ENCODE results near the gene PATE1.
"Not testable (repeated sequence)": the region's sequence is repeated elsewhere in the genome, so short reads cannot be mapped to it uniquely, and the experiment has no call there.

The PATE1 gene, protein sequence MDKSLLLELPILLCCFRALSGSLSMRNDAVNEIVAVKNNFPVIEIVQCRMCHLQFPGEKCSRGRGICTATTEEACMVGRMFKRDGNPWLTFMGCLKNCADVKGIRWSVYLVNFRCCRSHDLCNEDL

GRCh38 chr11:125745979-125746378, at the start of gene PATE1:
PATE1 (plus strand) TSS chr11:125746279; CDS start chr11:125746305, 26 bp downstream.
- no peak for DNase-seq

GRCh38 chr11:125701018-125701610, 45.0 kb upstream of the PATE1 start:
- no peak for DNase-seq

- DNase-seq: no peak
Measured at GRCh38 chr11:125701858-125702621, 44.0 kb upstream of the PATE1 start.

DNA sequence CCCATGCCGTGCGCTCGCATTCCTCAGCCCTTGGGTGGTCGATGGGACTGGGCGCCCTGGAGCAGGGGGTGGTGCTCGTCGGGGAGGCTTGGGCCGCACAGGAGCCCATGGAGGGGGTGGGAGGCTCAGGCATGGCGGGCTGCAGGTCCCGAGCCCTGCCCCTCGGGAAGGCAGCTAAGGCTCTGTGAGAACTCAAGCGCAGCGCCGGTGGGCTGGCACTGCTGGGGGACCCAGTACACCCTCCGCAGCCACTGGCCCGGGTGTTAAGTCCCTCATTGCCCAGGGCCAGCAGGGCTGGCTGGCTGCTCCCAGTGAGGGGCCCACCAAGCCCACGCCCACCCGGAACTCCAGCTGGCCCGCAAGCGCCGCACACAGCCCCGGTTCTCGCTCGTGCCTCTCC, 41.4 kb upstream of the PATE1 start:
- DNase-seq: not testable (repeated sequence)

DNA sequence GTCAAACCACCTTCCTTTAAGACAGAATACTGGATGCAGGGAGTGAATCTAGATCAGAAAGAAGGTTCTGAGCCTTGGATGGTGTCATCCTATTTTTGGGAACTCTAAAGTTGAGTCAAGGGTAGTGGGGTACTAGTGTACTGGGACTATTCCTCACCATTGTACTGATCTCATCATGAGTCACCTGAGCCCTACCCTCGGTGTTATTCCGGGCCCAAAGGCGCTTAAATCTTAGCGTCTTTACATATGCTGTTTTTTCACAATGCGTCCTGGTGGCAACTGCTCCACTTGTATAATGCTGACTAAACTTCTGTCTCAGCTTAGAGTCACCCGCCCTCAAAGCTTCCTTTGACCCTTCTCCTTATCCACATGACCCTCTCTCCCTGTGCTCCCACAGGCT, 25.3 kb upstream of the PATE1 start:
- DNase-seq: no peak

GRCh38 chr11:125724125-125724524, 22.0 kb upstream of the PATE1 start:
- DNase-seq: no peak

DNA sequence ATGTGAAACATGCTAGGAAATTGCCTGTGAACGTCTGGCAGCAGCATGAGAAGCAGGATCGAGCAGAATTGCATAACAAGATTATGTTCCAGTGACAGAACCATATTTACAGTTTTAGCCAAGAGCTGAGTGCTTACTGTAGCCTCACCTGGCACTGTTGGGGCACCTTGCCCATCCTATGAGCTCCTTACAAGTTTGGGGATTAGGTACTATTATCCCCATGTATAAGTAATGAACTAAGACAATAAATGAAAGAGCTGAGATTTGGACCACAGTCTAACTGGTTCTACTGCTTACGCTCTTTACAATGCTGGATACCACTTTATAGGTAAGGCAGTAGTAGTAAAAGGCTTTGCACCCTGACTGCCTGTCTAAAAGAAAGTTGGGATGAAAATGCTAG, 17.1 kb upstream of the PATE1 start:
- DNase-seq: no peak

GRCh38 chr11:125740617-125741016, 5.5 kb upstream of the PATE1 start:
- DNase-seq: no peak

DNA sequence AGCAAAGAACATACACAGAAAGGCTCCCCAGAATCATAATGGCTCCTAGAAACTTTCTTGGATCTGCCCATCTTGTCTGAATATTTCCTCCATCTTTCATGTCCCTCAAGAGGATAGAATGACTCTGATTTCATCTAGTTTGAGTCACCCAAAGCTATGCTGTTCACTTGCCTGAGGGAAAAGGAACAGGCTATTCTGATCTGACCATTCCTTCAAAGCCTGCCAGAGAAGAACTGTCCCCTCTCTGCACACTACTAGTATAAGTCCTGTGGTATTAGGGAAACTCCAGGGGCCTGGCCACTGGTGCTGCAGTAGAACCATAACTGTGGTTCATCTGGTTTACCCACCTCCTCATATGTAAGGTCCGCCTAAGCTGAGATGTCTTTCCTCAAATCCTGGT, 2.4 kb upstream of the PATE1 start:
- DNase-seq: no peak

DNA sequence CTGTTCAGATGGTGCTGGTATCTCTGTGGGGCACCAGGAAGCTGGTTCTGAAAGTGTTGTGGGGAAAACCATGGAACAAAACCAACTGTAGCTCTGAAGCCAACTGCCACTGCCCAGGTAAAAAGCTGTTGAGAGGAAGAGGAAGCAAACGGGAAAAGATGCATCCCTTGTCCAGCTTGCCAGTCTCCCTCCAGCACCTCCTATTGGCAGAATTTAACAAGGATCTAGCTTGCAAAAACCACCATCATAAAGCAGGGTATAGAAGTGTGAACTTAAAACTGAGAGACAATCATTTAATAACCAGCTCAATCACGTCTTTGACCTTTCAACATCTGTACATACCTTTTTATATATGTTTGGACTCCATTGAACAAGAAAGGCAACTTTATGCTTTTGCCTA, 4.5 kb downstream of the PATE1 start:
- no peak for DNase-seq

DNA sequence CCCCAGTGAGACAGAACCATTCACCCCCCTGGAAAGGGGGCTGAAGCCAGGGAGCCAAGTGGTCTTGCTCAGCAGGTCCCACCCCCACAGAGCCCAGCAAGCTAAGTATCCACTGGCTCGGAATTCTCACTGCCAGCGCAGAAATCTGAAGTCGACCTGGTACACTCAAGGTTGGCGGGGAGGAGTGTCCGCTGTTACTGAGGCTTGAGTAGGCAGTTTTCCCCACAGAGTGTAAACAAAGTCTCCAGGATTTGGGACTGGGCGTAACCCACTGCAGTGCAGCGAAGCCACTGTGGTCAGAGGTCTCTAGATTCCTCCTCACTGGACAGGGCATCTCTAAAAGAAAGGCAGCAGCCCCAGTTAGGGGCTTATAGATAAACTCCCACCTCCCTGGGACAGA, 10.0 kb downstream of the PATE1 start:
- DNase-seq: no peak

DNA sequence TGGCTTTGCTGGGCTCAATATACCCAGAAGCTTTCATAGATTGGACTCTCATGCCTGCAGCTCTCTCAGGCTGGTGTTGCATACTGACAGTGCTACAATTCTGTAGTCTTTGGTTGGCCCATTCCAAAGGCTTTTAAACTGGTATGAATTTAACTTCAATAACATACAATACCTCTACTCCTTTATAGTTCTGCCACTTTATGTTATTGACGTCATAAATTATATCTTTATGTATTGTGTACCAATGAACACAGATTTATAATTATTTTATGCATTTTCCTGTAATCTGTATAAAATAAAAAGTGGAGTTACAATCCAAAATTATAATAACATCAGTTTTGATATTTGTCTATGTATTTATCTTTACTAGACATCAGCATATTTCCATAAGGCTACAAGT, 16.4 kb downstream of the PATE1 start:
- no peak for DNase-seq

DNA sequence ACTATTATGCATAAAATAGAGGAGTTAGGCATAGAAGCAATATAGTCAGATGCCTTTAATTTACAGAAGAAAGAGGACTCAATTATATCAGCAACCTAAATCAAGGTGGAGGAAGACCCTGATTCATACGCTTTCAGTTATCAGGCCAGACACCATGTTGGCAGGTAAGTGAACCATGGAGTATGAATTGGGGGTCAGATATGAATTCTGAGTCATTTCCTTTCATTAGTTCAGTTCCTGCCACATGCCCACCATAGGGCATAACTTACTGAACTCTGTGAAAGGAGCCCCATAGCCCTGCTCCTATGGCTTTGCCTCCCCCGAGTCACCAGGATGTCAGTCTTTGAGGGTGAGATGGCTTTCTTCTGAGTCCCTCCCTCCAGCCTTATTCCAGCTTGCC, 17.4 kb downstream of the PATE1 start:
- DNase-seq: no peak

DNA sequence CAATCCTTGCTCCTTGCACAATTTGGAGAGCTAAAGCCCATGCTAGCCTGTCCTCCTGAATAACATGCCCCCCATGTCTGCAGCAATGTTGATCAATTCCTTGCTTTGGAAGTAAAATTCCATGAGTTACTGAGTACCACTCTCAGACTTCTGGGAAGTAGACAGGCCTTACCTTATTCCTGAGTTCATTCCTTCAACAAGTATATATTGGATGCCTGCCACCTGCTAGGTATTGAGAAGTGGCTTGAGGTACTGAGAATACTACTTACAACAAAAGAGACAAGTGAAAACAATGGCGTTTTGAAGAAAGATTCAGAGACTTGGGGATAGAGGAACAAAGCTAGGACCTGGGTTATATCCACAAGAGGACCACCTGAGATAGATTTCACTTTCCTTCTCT, 20.2 kb downstream of the PATE1 start:
- DNase-seq: no peak

DNA sequence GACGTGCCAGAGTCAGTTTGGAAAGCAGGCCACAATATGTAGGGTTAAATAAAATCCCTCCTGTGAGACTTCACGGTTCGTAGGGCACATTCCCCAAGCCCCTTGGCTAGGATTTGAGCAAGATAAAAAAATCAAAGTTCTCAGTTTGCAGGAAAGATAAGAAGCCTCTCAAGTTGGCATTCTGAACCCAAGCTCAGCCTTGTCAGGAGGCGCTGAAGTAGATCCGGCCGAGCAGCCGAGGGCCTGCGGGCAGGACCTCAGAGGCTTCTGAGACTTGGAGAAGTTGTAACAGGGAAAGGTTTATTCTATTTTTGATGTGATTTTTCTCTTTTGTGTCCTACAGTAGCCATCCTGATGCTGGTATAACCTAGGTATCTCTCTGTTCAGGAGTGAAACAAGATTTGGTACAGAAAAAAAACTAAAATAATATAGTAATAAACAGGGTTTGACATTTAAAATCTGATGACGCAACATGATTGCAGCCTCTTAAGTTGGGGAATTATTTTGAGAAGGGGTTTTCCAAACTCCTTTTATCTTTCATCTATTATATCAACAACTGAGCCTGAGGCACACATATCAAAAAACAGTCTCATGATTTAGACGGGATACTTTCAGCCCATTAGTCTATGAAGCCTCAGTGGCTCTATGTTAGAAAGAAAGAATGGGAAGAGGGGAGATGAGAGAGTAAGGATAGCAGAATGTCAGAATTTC, 22.4 kb downstream of the PATE1 start:
- DNase-seq: no peak

- DNase-seq: no peak
Measured at GRCh38 chr11:125770583-125770982, 24.5 kb downstream of the PATE1 start.

GRCh38 chr11:125772834-125773505, 26.9 kb downstream of the PATE1 start:
- DNase-seq: no peak

GRCh38 chr11:125773516-125773915, 27.4 kb downstream of the PATE1 start:
- DNase-seq: no peak

GRCh38 chr11:125777309-125777708, 31.2 kb downstream of the PATE1 start:
- DNase-seq: no peak

DNA sequence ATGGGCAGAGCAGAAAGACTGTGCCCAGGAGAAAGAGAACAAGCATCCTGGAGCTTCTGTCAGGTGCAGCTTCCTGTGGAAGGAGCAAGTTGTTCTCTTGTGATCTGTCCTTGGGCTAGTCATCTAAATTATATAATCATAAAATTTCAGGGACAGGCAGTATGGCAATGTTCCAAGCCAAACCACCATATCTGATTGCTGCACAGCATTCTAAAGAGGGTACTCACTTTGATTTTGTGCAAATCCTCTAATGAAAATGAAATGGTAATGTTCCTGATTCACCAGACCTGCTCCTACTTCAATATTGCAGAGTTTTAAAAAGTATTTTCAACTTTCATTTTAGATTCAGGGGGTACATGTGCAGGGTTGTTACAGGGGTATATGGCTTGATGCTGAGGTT, 32.6 kb downstream of the PATE1 start, which contains the start of gene PATE2:
Gene PATE2, minus strand, starts transcription at position 101 of the 400 bp plus-strand sequence. Its CDS starts 55 bp downstream, at position 46.
- no peak for DNase-seq

GRCh38 chr11:125784678-125785077, 38.6 kb downstream of the PATE1 start:
- DNase-seq: no peak

DNA sequence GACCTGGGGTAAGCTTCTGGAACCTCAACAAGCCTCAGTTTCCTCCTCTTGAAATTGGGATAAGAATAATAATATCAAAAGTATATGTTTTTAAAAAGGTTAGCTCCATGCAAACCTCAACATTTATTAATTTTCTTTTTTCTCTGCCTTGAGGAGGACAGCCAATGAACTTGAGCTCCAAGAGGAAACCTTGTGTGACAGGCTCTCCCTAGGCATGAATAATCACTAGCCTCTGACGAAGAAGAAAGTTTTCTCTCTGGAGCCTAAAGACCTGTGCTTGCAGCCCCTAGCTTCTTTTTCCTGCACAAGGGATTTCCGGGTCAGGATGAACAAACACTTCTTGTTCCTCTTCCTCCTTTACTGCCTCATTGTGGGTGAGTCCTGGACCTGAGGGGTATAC, 41.7 kb downstream of the PATE1 start, which contains the start of gene PATE3:
Gene PATE3, plus strand, starts transcription at position 301 of the 400 bp plus-strand sequence. Its CDS starts 25 bp downstream, at position 326.
- DNase-seq: no peak

DNA sequence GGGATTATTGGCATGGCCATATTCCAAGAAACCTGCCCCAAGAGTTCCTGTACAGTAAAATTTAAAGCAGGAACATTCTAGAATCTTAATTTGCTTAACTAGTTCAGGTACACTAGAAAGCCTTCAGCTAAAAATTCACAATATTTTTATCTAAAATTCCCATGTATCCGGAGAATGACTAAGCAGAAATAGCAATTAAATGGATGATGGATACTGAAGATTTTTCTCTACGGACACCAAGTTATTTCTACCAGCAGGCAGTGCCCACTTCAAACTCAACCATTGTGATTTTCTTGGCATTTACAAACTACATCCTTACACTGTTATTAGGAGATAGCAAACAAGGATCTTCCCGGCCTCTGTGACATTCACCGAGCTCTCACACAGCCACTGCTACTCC, 44.7 kb downstream of the PATE1 start:
- no peak for DNase-seq

Measured in NCI-H1694 (cell line).